Stimulated activated CD4-positive, alpha-beta T cell treated with anti-CD3 and anti-CD28 coated beads, Interleukin-4, amount 100 ng/mL, for 1 hour (primary cell): Measurements from ENCODE around the gene CPEB2.

ENCODE experiments used
- DNase-seq: peaks from one replicate; pipeline ENCODE4 v3.0.0-alpha.2; 2020

The CPEB2 gene

GRCh38 chr4:15001869-15002658 lies at the start of gene CPEB2:
Gene CPEB2, plus strand, starts transcription at chr4:15002481. Its CDS starts 193 bp downstream, at chr4:15002674.
- peak; percentile 91 for DNase-seq

- no peak for DNase-seq
Observed at GRCh38 chr4:14958436-14958835, 43.8 kb upstream of the CPEB2 start.

- DNase-seq: no peak
Observed at GRCh38 chr4:14961292-14961691, 41.0 kb upstream of the CPEB2 start.

GRCh38 chr4:14965071-14965470 lies 37.2 kb upstream of the CPEB2 start:
- DNase-seq: no peak

- no peak for DNase-seq
Observed at GRCh38 chr4:14967982-14968381, 34.3 kb upstream of the CPEB2 start.

- no peak for DNase-seq
Observed at GRCh38 chr4:14977830-14978229, 24.5 kb upstream of the CPEB2 start.

GRCh38 chr4:14984448-14984847 lies 17.8 kb upstream of the CPEB2 start:
- no peak for DNase-seq

- no peak for DNase-seq
Observed at GRCh38 chr4:14985161-14985560, 17.1 kb upstream of the CPEB2 start.

- DNase-seq: no peak
Observed at GRCh38 chr4:14985843-14986242, 16.4 kb upstream of the CPEB2 start.

GRCh38 chr4:14987054-14987453 lies 15.2 kb upstream of the CPEB2 start:
- DNase-seq: no peak

- DNase-seq: no peak
Observed at GRCh38 chr4:14990484-14990883, 11.8 kb upstream of the CPEB2 start.

GRCh38 chr4:14994242-14994641 lies 8.0 kb upstream of the CPEB2 start:
- DNase-seq: no peak

GRCh38 chr4:15001248-15001868 lies 923 bp upstream of the CPEB2 start:
- DNase-seq: peak; percentile 38

- peak; percentile 68 for DNase-seq
Observed at GRCh38 chr4:15002659-15003400, 549 bp downstream of the CPEB2 start.

GRCh38 chr4:15003401-15003890 lies 1.2 kb downstream of the CPEB2 start:
- peak; percentile 70 for DNase-seq

- peak; percentile 61 for DNase-seq
Observed at GRCh38 chr4:15003891-15004738, 1.8 kb downstream of the CPEB2 start.

GRCh38 chr4:15004739-15005301 lies 2.5 kb downstream of the CPEB2 start:
- DNase-seq: peak; percentile 41

GRCh38 chr4:15005474-15006115 lies 3.3 kb downstream of the CPEB2 start:
- no peak for DNase-seq

- no peak for DNase-seq
Observed at GRCh38 chr4:15006416-15007024, 4.2 kb downstream of the CPEB2 start.

- DNase-seq: no peak
Observed at GRCh38 chr4:15007201-15007600, 4.9 kb downstream of the CPEB2 start.

- no peak for DNase-seq
Observed at GRCh38 chr4:15010038-15010585, 7.8 kb downstream of the CPEB2 start.
